SK-N-SH (cell line): Measurements from ENCODE around the gene UBE2E3.

Experiments used
- CTCF ChIP-seq: fragments of 200-600 bp; sonication (generic); IDR thresholded peaks from 2 replicates; pipeline ENCODE4 v1.6.1; 2017; ENCODE audit warnings: antibody characterized with exemption, mild to moderate bottlenecking, moderate library complexity
- EP300 ChIP-seq, 2 experiments: IDR thresholded peaks; 2 replicates each; pipeline versions ENCODE4 v1.4.0 to v1.6.1; 2012; ENCODE audit warnings: borderline replicate concordance in 1 of 2, low read depth in 1 of 2, low read length in 1 of 2
- JUND ChIP-seq: IDR thresholded peaks from 2 replicates; pipeline ENCODE4 v1.4.0; 2012
- MXI1 ChIP-seq: IDR thresholded peaks from 2 replicates; pipeline ENCODE4 v1.6.1; 2012; ENCODE audit warnings: mild to moderate bottlenecking, low read depth, low read length, improper control_type of control experiment
- TAF1 ChIP-seq: IDR thresholded peaks from 2 replicates; pipeline ENCODE4 v1.6.1; 2012; ENCODE audit warnings: low read depth, mild to moderate bottlenecking, low read length, moderate library complexity, borderline replicate concordance
- TEAD4 ChIP-seq: IDR thresholded peaks from 2 replicates; pipeline ENCODE4 v1.4.0; 2012; ENCODE audit warnings: mild to moderate bottlenecking, borderline replicate concordance; ENCODE audit not compliant: insufficient read depth

GRCh38 chr2:181025004-181025403 lies 44.6 kb downstream of the UBE2E3 start:
- TF ChIP-seq JUND: no peak
- no peak for TF ChIP-seq CTCF
- no peak for TF ChIP-seq EP300 (IDR thresholded peaks at IDR 0.05; ENCODE audit: borderline replicate concordance in 1 of 2, low read depth in 1 of 2, low read length in 1 of 2)
- TF ChIP-seq TAF1: no peak
- TF ChIP-seq MXI1: no peak
- no peak for TF ChIP-seq TEAD4
